GM12878 (cell line): ENCODE results near the gene NAV3. TPM values are rescaled to one million over a fixed set of nuclear protein-coding genes. Genes with fewer than 3 reads are reported as not detected.

Experiments used
- ATAC-seq: fragments of 200-7000 bp; cut with Tn5 transposase; 3 replicates; pipeline ENCODE4 v1.9.1; 2020; ENCODE audit warnings: mild to moderate bottlenecking, moderate library complexity
- BruUV-seq: library from RNA; stranded (reverse); fragments of 400-500 nt; replicated peaks from 2 replicates; lab custom pipeline; 2021; lab: Mats Ljungman, UMichigan
- CTCF ChIA-PET: fragments of 300-600 bp; sonication (Branson Sonifier 250); formaldehyde crosslinking; extraction: SDS; loops from one replicate; lab custom pipeline; 2021; ENCODE audit warnings: inconsistent platforms; lab: Yijun Ruan, JAX
- POLR2A ChIA-PET: fragments of 350-600 bp; formaldehyde crosslinking; extraction: SDS; loops from one replicate; lab custom pipeline; 2021; ENCODE audit warnings: inconsistent platforms; lab: Charles Lee
- RAD21 ChIA-PET: fragments of 300-600 bp; sonication (Branson Sonifier 250); formaldehyde crosslinking; loops from one replicate; lab custom pipeline; 2023; ENCODE audit warnings: antibody characterized with exemption; ENCODE audit not compliant: unreplicated experiment; lab: Charles Lee
- SMC1A ChIA-PET: fragments of 300-600 bp; sonication (Branson Sonifier 250); formaldehyde crosslinking; loops from one replicate; lab custom pipeline; 2023; ENCODE audit not compliant: unreplicated experiment, uncharacterized antibody; lab: Charles Lee
- DNase-seq: peaks from one replicate; pipeline ENCODE4 v3.0.0-alpha.2; 2011; ENCODE audit warnings: low read depth, low spot score
- FAIRE-seq: peaks from 3 replicates; lab custom pipeline; 2011; peaks lifted over from hg19 to GRCh38; lab: Jason Lieb, UNC
- H2AFZ ChIP-seq: 2 replicates; pipeline ENCODE4 v1.6.0; 2011; ENCODE audit warnings: low read depth, low read length, control low read depth; ENCODE audit not compliant: control insufficient read depth
- H3K27ac ChIP-seq: 2 replicates; pipeline ENCODE4 v1.5.1; 2011; ENCODE audit warnings: control low read depth; ENCODE audit not compliant: control insufficient read depth, insufficient read depth
- H3K27me3 ChIP-seq, 2 experiments: replicated peaks in 1 of 2; 2 replicates each; pipeline versions ENCODE4 v1.6.0 to v1.6.1; 2011; ENCODE audit warnings: low read length in 1 of 2; ENCODE audit not compliant: control insufficient read depth in 2 of 2, insufficient read depth in 2 of 2
- H3K36me3 ChIP-seq, 2 experiments: 2 replicates each; pipeline ENCODE4 v1.5.1; 2011; ENCODE audit warnings: low read length in 1 of 2; ENCODE audit not compliant: control insufficient read depth in 2 of 2, insufficient read depth in 2 of 2
- H3K4me1 ChIP-seq: 2 replicates; pipeline ENCODE4 v1.6.1; 2011; ENCODE audit warnings: mild to moderate bottlenecking, low read length, moderate library complexity, mixed read lengths; ENCODE audit not compliant: control insufficient read depth, insufficient read depth
- H3K4me2 ChIP-seq: 2 replicates; pipeline ENCODE4 v1.6.0; 2011; ENCODE audit warnings: control low read depth; ENCODE audit not compliant: control insufficient read depth, insufficient read depth
- H3K4me3 ChIP-seq: fragments of 200-600 bp; sonication (generic); 2 replicates; pipeline ENCODE4 v1.5.1; 2016
- H3K79me2 ChIP-seq: 2 replicates; pipeline ENCODE4 v1.6.0; 2011; ENCODE audit warnings: low read length; ENCODE audit not compliant: control insufficient read depth, insufficient read depth
- H3K9ac ChIP-seq: 2 replicates; pipeline ENCODE4 v1.8.0; 2011; ENCODE audit warnings: low read length, control low read depth, mixed read lengths; ENCODE audit not compliant: control insufficient read depth, insufficient read depth
- H3K9me3 ChIP-seq: replicated peaks from 3 replicates; pipeline ENCODE4 v1.5.1; 2011; ENCODE audit warnings: mild to moderate bottlenecking, low read length; ENCODE audit not compliant: control insufficient read depth, insufficient read depth
- H4K20me1 ChIP-seq: 2 replicates; pipeline ENCODE4 v1.6.0; 2011; ENCODE audit not compliant: control insufficient read depth, insufficient read depth
- BACH1 ChIP-seq: fragments of 450-650 bp; IDR thresholded peaks from 2 replicates; pipeline ENCODE4 v1.6.1; 2017; ENCODE audit warnings: mild to moderate bottlenecking, borderline replicate concordance
- CBX5 ChIP-seq: sonication (generic); IDR thresholded peaks from 2 replicates; pipeline ENCODE4 v1.6.1; 2016; ENCODE audit warnings: low read depth, moderate library complexity, mild to moderate bottlenecking, inconsistent platforms
- CEBPB ChIP-seq, 2 experiments: fragments of 150-350 bp in 1 of 2; IDR thresholded peaks; 2 replicates each; pipeline ENCODE4 v1.6.1; 2012 to 2014; ENCODE audit warnings: low read depth in 2 of 2, low read length in 2 of 2, borderline replicate concordance in 1 of 2, inconsistent platforms in 1 of 2
- CHD1 ChIP-seq: IDR thresholded peaks from 2 replicates; pipeline ENCODE4 v1.6.1; 2012; ENCODE audit warnings: low read depth, low read length, improper control_type of control experiment
- FOXK2 ChIP-seq: fragments of 450-650 bp; IDR thresholded peaks from 2 replicates; pipeline ENCODE4 v1.6.1; 2017; ENCODE audit warnings: mild to moderate bottlenecking, moderate library complexity
- IKZF1 ChIP-seq: fragments of 450-650 bp; conservative IDR thresholded peaks from 2 replicates; pipeline ENCODE4 v1.6.1; 2017; ENCODE audit warnings: antibody characterized with exemption, mild to moderate bottlenecking
- IRF4 ChIP-seq: IDR thresholded peaks from 2 replicates; pipeline ENCODE4 v1.6.1; 2011; ENCODE audit warnings: low read depth, low read length
- KAT2A ChIP-seq: conservative IDR thresholded peaks from 2 replicates; pipeline ENCODE4 v1.6.1; 2011; ENCODE audit warnings: low read depth, low read length; ENCODE audit not compliant: control insufficient read depth
- MTA2 ChIP-seq: fragments of 450-650 bp; IDR thresholded peaks from 2 replicates; pipeline ENCODE4 v1.6.1; 2016; ENCODE audit warnings: low read depth, mild to moderate bottlenecking, moderate library complexity
- NBN ChIP-seq: fragments of 450-650 bp; IDR thresholded peaks from 2 replicates; pipeline ENCODE4 v1.6.1; 2016
- NR2C2 ChIP-seq: IDR thresholded peaks from 2 replicates; pipeline ENCODE4 v1.6.1; 2011; ENCODE audit warnings: borderline replicate concordance, low read depth; ENCODE audit not compliant: control insufficient read depth, insufficient read length
- RAD21 ChIP-seq: IDR thresholded peaks from 2 replicates; pipeline ENCODE4 v1.6.1; 2011; ENCODE audit warnings: mild to moderate bottlenecking, low read depth, low read length, moderate library complexity; ENCODE audit not compliant: insufficient read depth
- RAD51 ChIP-seq: fragments of 450-650 bp; IDR thresholded peaks from 2 replicates; pipeline ENCODE4 v1.6.1; 2016; ENCODE audit warnings: moderate library complexity, mild to moderate bottlenecking, inconsistent platforms
- RUNX3 ChIP-seq: IDR thresholded peaks from 2 replicates; pipeline ENCODE4 v1.6.1; 2012; ENCODE audit warnings: low read length, inconsistent platforms
- SIN3A ChIP-seq: IDR thresholded peaks from 2 replicates; pipeline ENCODE4 v1.6.1; 2012; ENCODE audit warnings: low read depth, low read length, improper control_type of control experiment
- SMC3 ChIP-seq: IDR thresholded peaks from 2 replicates; pipeline ENCODE4 v1.6.1; 2011; ENCODE audit warnings: low read length, improper control_type of control experiment, borderline replicate concordance
- SREBF1 ChIP-seq: IDR thresholded peaks from 2 replicates; pipeline ENCODE4 v1.6.1; 2012; ENCODE audit warnings: mild to moderate bottlenecking, low read length
- TAF1 ChIP-seq: IDR thresholded peaks from 2 replicates; pipeline ENCODE4 v1.6.1; 2011; ENCODE audit warnings: mild to moderate bottlenecking, low read depth, low read length, borderline replicate concordance
- YY1 ChIP-seq: IDR thresholded peaks from 2 replicates; pipeline ENCODE4 v1.6.1; 2011; ENCODE audit warnings: low read depth, mild to moderate bottlenecking, low read length
- WGBS: methylation state at CpG from one replicate; pipeline ENCODE4 v1.1.6; 2016; ENCODE audit warnings: low lambda C conversion rate; ENCODE audit not compliant: insufficient replicate concordance, insufficient coverage; ENCODE audit errors: missing lambda C conversion rate; 5-methylcytosine and 5-hydroxymethylcytosine counted together
- in situ Hi-C: fragments of 300-500 bp; cut with MboI; formaldehyde crosslinking; loops from 9 replicates; pipeline ENCODE4 v1.14.3; 2018; ENCODE audit warnings: mixed read lengths
- intact Hi-C: fragments of 100-400 bp; cut with micrococcal nuclease; formaldehyde crosslinking; loops from one replicate; pipeline ENCODE4 v1.14.2; 2022; ENCODE audit not compliant: unreplicated experiment
- polyA plus RNA-seq, 11 experiments: library from polyadenylated mRNA; depleted of rRNA in 4 of 11; unstranded in 6 of 11; stranded (reverse) in 5 of 11; fragments of >200 nt; fragmentation: Nextera tagmentation in 4 of 11; fragmentation: Illumina TruSeq in 1 of 11; extraction: Ambion mirVana in 4 of 11; extraction: Trizol in 1 of 11; gene quantifications; 1 replicate in 1 of 11; 2 replicates in 10 of 11; pipeline versions ENCODE4 v1.2.1 to v1.2.3, GENCODE V29; 2011 to 2016; ENCODE audit warnings: inconsistent platforms in 2 of 11, missing spikeins in 2 of 11, low read depth in 1 of 11
- total RNA-seq, 4 experiments: library from RNA; depleted of rRNA in 3 of 4; stranded (reverse); fragments of >200 nt in 3 of 4; fragmentation: Illumina TruSeq in 1 of 4; extraction: Trizol in 1 of 4; gene quantifications; 2 replicates each; pipeline versions ENCODE4 v1.2.1 to v1.2.3, GENCODE V29; 2013 to 2021
- TF ChIP-seq, protein P1 (sequence below): fragments of 450-650 bp; formaldehyde crosslinking; IDR thresholded peaks from 2 replicates; pipeline ENCODE4 v1.5.0; 2022; ENCODE audit warnings: mild to moderate bottlenecking, missing genetic modification characterization
- TF ChIP-seq, protein P2 (sequence below): IDR thresholded peaks from 2 replicates; pipeline ENCODE4 v1.6.1; 2011; ENCODE audit warnings: low read depth, low read length, improper control_type of control experiment, borderline replicate concordance
- TF ChIP-seq, protein P3 (sequence below): IDR thresholded peaks from 2 replicates; pipeline ENCODE4 v1.6.1; 2011; ENCODE audit warnings: low read depth, mild to moderate bottlenecking, low read length, moderate library complexity, borderline replicate concordance; ENCODE audit errors: extremely low read depth

The NAV3 gene
- total and polyA plus RNA-seq, 10 of the 15 experiments (the other 5 are each of a cell fraction or from before 2014, with no cell fraction given): 0.05 to 0.51 (median 0.22) TPM; not detected in 1

DNA sequence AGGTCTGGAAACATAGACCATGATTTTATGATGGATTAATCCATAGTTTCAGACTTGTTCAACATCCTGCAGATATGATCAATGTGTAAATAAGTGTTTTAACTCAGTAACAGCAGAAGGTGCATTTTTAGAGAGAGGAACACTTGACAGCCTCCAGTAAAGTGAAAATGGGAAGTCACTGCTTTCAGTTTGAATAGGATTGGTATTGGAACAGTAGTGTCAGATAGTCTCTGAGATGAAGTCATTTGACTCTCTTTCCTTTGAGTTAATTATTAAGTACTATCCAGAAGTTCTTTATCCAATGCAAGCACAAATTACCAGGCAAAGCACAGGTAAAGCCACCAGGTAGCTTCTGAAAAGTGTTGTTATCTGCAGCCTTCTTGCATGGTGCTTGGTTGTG lies 14.5 kb upstream of the NAV3 start (continued):
- TF ChIP-seq IRF4: peak; percentile 82
- no peak for TF ChIP-seq FOXK2
- no peak for TF ChIP-seq KAT2A
- TF ChIP-seq SMC3: no peak
- TF ChIP-seq TAF1: no peak
- TF ChIP-seq YY1: no peak
- peak; percentile 88 for TF ChIP-seq IKZF1

DNA sequence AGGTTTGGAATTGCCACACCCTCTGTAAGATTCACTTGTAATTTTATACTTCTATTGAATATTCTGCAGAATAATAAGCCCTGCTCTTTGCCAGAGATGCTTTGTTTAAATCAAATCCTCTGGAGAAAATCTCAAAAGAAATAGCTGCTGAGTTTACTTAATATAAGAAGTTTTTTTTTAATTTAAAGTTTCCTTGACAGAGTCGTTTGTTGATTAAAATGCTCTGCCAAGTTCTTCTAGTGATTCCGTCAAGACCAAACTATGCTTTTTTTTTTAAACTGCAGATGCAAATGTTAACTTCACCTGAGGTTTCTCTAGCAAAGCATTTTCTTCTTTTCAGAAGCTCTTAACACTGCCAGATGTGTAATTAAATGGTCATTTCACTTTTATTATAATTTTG lies 13.4 kb upstream of the NAV3 start:
- 31% methylated on average over 2 of the region's 2 CpGs for WGBS
- TF ChIP-seq MTA2 (no peak), NR2C2 (no peak), CEBPB (IDR thresholded peaks at IDR 0.05; ENCODE audit: borderline replicate concordance in 1 of 2, low read depth in 2 of 2, low read length in 2 of 2) (no peak), CHD1 (no peak), CBX5 (no peak), NBN (no peak), BACH1 (no peak), RAD21 (no peak), SIN3A (no peak), RUNX3 (no peak), RAD51 (no peak), SREBF1 (no peak)
- TF ChIP-seq, protein P1, sequence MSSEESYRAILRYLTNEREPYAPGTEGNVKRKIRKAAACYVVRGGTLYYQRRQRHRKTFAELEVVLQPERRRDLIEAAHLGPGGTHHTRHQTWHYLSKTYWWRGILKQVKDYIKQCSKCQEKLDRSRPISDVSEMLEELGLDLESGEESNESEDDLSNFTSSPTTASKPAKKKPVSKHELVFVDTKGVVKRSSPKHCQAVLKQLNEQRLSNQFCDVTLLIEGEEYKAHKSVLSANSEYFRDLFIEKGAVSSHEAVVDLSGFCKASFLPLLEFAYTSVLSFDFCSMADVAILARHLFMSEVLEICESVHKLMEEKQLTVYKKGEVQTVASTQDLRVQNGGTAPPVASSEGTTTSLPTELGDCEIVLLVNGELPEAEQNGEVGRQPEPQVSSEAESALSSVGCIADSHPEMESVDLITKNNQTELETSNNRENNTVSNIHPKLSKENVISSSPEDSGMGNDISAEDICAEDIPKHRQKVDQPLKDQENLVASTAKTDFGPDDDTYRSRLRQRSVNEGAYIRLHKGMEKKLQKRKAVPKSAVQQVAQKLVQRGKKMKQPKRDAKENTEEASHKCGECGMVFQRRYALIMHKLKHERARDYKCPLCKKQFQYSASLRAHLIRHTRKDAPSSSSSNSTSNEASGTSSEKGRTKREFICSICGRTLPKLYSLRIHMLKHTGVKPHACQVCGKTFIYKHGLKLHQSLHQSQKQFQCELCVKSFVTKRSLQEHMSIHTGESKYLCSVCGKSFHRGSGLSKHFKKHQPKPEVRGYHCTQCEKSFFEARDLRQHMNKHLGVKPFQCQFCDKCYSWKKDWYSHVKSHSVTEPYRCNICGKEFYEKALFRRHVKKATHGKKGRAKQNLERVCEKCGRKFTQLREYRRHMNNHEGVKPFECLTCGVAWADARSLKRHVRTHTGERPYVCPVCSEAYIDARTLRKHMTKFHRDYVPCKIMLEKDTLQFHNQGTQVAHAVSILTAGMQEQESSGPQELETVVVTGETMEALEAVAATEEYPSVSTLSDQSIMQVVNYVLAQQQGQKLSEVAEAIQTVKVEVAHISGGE (CRISPR knock-in tag): no peak
- TF ChIP-seq, protein P2, sequence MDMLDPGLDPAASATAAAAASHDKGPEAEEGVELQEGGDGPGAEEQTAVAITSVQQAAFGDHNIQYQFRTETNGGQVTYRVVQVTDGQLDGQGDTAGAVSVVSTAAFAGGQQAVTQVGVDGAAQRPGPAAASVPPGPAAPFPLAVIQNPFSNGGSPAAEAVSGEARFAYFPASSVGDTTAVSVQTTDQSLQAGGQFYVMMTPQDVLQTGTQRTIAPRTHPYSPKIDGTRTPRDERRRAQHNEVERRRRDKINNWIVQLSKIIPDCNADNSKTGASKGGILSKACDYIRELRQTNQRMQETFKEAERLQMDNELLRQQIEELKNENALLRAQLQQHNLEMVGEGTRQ: no peak
- TF ChIP-seq, protein P3, sequence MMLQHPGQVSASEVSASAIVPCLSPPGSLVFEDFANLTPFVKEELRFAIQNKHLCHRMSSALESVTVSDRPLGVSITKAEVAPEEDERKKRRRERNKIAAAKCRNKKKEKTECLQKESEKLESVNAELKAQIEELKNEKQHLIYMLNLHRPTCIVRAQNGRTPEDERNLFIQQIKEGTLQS: no peak

More for the DNA sequence above, 13.4 kb upstream of the NAV3 start:
- SMC1A ChIA-PET: interaction anchor here (0.8 to 1.9 kb wide), 8 partner anchors 8 to 101 kb away, joined by 3 to 9 read pairs (median 4); no protein-coding TSS in a partner anchor
- Histone ChIP-seq H3K4me2 (no peak overlapping the region), H3K27me3 (no peaks in the 10 kb centered on the region), H3K36me3 (no peaks in the 10 kb centered on the region), H3K9ac (no peak overlapping the region), H2AFZ (no peak overlapping the region), H4K20me1 (no peaks in the 10 kb centered on the region), H3K79me2 (no peaks in the 10 kb centered on the region), H3K4me3 (no peak overlapping the region), H3K4me1 (peaks cover 5% of the 10 kb centered on the region; the same call in 1 of the 2 replicates), H3K9me3 (no peaks in the 10 kb centered on the region), H3K27ac (no peak overlapping the region)
- BruUV-seq: no TSS peak
- POLR2A ChIA-PET: interaction anchor here (2.0 kb wide), 1 partner anchor 30 kb away, joined by 5 read pairs; no protein-coding TSS in a partner anchor
- intact Hi-C loops: loop anchor here (10.0 kb wide), 1 partner anchor 108 kb away; no protein-coding TSS in a partner anchor
- RAD21 ChIA-PET: interaction anchor here (1.0 to 1.4 kb wide), 3 partner anchors 28 to 73 kb away, joined by 3 to 5 read pairs (median 3); no protein-coding TSS in a partner anchor
- no peak for DNase-seq
- CTCF ChIA-PET: interaction anchor here (0.7 to 2.9 kb wide), 8 partner anchors 13 to 770 kb away, joined by 3 to 11 read pairs (median 6); partner anchors contain the start of gene NAV3
- no peak for ATAC-seq
- in situ Hi-C loops: no loop called here
- FAIRE-seq: no peak
